HG03066 (cell line): ENCODE data around the gene C11orf98.
"Not testable (repeated sequence)": the region's sequence is repeated elsewhere in the genome, so short reads cannot be mapped to it uniquely, and the experiment has no call there.

Experiments used
- ATAC-seq: cut with Tn5 transposase; IDR thresholded peaks from one replicate; pipeline ENCODE4 v1.9.1; 2021; ENCODE audit warnings: low read depth; ENCODE audit not compliant: unreplicated experiment

The C11orf98 gene

DNA sequence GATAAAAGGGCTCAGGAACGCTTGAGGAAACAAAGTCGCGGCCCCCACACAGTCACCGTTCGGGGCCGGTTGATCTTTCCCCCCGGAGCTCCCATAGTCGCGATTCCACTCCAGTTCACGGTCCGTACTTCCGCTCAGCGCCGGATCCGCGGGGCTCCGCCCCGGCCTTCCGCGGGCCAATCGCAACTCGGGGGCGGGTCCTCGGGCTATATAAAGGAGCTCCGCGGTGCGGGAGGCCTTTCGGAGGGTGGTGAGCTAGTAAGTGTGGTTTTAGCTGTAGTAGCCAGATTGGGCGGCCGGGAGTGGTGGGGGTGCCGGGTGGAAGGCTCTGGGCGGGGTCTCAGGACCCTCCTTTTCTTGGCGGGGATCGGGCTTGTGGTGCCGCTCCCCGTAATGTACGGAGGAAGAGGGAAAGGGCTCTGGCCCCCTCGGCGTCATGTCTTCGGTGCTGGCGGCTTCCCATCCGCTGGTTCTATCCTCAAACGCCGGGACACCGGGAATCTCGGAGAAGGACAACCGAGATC, at the start of gene C11orf98, which contains the start of gene CSKMT:
TSS of gene C11orf98 (minus strand) at position 136 of the 524 bp plus-strand sequence. CDS start at position 95, 41 bp downstream.
TSS of gene CSKMT (plus strand) at position 238 of the 524 bp plus-strand sequence. CDS start 568 bp downstream, outside the sequence.
- ATAC-seq = peak; percentile 82

DNA sequence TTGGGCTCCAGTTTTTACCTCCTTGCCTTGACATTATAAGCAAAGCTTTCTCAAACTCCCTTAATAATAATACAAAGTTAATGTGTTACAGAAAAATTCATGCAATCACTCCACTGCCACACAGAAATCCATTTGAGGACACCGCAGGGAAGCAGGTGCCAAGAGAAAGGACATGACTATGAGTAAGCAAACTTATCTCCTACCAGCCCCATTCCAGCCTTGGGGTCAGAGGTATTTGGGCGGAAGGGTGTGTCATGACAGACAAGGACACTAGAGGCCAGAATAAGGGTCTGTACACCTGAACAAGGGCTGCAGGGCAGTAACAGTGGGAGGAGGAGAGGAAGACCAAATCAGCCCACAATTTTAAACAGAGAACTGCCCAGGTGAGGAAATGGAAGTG, 48.3 kb upstream of the C11orf98 start:
- ATAC-seq = no peak

DNA sequence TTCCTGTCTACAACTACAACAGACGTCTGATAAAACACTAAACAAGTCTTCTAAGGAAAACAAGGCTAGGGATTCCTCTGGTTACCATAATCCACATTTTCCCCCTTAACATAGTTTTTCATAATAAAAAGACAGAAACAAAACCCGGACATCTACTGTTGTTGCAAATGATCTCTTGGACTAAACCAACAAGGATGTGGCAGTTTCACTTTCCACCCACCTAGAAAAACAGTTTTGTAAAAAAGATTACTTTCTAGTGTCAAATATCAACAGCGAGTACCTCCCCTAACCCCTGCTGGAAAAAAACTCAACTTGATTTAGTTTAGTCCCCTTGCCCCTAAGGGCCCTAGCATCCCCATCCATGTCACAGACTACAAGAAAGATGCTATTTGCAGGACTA, 47.9 kb upstream of the C11orf98 start:
- ATAC-seq = no peak

GRCh38 chr11:62712276-62712812, 47.3 kb upstream of the C11orf98 start:
- no peak for ATAC-seq

- no peak for ATAC-seq
These were observed 45.0 kb upstream of the C11orf98 start for GRCh38 chr11:62710001-62710345.

DNA sequence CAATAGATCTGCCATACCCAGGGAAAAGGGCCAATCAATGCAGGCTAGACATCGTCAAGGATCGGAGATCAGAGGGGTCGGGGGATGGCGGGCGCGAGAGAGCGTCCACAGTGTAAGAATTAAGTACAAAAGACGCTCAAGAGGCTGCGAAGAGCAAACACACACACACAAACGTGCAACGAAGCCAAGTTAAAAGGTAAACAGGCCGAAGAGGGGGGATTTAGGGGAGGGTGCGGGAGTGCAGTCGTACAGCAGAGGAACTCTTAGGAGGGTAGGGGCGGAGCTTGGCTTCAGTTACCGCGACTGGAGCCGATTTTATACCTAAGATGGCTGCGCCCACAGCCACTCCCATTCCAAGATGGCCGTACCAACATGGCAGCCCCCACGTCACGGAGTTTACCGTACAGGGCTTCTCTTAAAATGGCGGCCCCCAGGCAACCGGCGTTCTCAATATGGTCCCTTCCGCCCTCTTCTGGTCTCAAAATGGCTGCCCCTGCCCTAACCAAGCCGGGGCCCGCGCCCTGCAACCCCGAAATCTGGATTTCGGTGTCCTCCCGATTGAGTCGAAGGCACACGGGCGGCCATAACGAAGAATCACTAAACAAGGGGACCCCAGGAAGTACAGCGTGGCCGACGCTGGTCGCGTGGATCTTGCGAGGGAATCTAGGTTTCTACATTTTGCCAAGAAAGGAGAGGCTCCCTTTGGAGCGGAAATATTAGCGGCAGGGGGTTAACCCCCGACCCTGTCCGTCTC, 44.4 kb upstream of the C11orf98 start:
- peak; percentile 80 for ATAC-seq

DNA sequence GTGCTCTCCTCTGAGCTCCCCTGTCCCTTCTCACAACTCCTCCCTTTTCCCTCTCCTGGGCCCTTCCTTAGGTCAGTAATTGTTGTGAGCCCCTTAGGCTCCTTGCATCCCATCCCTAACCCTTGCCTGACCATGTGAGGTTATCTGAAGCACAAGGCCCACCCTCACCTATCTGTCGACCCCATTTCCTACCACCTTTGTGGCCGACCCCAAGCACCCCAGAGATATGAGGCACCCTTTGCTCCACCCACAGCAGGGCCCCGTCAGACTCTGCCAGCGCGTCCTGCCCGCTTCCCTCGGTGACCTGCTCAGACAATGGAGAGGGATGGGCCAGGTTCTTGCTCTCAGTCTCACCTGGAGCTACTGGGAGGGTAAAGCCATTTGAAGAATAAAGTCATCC, 43.8 kb upstream of the C11orf98 start:
- ATAC-seq = no peak

GRCh38 chr11:62708392-62708791, 43.4 kb upstream of the C11orf98 start:
- ATAC-seq = no peak

DNA sequence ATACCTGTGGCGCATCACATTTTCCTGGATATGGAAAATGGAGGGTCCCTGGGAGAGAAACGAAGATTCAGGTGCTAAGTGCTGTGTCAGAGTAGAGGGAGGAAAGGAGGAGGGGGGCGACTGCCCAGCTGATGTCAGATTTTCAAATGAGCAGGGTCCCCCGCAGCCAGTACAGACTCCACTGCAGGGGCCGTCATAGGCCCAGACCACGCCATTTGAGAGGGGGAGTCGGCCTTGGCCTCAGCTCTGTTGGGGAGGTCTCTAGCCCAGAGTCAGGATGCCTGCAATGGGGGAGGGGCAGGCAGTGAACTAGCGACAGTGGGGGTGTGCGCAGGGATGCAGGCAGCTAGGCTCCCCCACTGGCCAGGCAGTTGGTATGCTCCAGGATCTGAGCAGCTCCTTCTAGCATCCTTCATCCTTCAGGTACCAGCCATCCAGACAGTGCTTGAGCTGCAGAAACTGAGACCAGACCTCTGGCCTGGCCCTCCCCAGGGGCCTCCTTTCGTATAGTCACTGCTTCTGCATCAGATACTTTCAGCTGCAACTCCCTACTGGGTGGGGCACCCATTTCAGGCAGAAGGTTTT, 42.4 kb upstream of the C11orf98 start, which contains the start of the genes BSCL2 and GNG3:
TSS of gene BSCL2 (minus strand) at position 148 of the 585 bp plus-strand sequence. CDS start 229 bp downstream, outside the sequence.
TSS of gene GNG3 (plus strand) at position 400 of the 585 bp plus-strand sequence. CDS start 620 bp downstream, outside the sequence.
- no peak for ATAC-seq

GRCh38 chr11:62706850-62707247, 41.8 kb upstream of the C11orf98 start:
- no peak for ATAC-seq

DNA sequence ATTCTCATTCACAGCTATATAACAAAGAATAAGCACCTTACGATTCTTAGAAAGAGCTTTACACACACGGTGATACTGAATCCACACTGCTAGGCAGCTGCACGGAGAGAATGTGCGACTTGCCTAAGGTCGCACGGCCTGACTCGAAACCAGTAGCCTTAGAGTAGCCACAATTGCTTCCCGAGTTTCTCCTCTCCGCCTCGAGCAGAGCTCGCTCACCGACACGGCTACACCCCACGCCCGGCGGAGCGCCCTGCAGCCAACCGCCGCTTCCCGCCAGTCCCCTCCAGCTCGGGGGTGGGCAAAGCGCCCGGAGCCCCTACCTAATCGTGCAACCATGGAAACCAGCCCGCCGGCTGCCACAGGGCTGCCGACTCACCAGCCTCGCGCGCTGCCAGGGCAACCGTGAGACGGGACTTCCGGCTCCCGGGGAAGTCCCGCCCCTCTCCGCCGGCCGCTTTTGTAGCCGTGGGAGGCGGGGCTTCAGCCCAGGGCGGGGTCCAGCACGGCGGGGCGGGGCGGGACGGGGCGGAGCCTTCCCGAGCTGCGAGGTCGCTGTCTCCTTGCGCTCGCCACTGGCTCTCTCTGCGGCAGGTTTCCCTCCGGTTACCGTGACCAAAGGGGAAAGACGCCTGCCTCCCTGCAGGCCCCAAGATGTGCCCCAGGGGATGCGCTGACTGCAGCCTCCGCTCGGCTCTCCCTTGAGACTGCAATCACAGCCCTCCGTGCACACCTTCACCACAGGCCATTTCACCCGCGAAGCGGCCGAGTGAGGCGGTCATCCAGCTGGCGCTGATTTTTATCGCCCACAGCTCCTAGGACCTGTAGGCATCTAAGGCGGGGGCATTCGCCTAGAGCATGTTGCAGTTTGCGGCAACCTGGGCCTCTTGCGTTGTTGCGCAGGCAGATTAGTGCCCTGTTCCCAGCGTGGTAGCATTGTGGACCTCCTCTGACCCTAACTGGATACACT, 41.2 kb upstream of the C11orf98 start:
- ATAC-seq = peak; percentile 54

- ATAC-seq = no peak
These were observed 40.4 kb upstream of the C11orf98 start for GRCh38 chr11:62705413-62705812.

DNA sequence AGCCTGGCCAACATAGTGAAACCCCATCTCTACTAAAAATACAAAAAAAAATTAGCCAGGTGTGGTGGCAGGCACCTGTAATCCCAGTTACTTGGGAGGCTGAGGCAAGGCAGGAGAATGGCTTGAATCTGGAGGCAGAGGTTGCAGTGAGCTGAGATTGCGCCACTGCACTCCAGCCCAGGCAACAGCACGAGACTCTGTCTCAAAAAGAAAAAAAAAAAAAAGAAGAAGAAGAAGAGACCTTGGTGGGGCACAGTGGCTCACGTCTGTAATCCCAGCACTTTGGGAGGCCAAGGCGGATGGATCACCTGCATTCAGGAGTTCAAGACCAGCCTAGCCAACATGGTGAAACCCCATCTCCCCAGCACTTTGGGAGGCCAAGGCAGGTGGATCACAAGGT, 38.9 kb upstream of the C11orf98 start:
- ATAC-seq = not testable (repeated sequence)

GRCh38 chr11:62702246-62702645, 37.2 kb upstream of the C11orf98 start:
- ATAC-seq = no peak

- ATAC-seq = no peak
These were observed 29.6 kb upstream of the C11orf98 start for GRCh38 chr11:62694455-62695167.

GRCh38 chr11:62693624-62694023, 28.6 kb upstream of the C11orf98 start:
- ATAC-seq = not testable (repeated sequence)

DNA sequence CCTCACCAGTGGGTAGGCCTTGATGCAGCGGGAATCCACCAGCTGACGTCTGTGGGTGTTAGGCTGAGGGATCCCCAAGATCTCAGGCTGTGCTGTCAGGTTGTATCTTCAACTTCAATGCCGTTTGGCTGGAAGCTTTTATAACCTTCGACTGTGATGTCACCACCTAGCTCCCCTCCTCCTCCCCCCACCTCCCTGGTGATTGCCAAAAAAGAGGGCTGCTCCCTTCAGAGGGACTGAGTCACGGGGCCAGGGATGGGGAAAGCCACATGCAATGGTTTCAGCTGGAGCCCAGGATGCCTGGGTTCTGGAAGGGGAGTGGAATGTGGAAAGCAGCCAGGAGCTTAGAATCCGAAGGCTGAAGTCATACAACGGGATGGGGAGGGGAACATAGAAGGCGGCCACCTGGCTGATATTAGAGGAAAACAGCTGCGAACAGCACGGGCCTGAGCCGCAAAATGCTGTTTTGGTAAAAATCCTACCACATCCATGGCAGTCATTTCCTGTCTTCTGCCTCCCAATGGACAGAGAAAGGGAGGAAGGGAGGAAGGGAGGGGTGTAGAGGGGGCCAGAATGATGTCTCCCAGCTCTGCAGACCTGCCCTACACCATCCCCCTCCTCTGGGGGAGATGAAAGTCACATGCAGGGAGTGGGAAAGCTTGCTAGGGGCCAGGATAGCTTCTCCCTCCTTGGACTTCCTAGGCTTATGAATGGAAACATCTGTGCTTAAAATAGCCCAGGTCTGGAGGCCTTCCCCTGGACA, 24.6 kb upstream of the C11orf98 start, which contains the start of gene LRRN4CL:
TSS of gene LRRN4CL (minus strand) at position 110 of the 763 bp plus-strand sequence. CDS start 1,022 bp downstream, outside the sequence.
- ATAC-seq = no peak

DNA sequence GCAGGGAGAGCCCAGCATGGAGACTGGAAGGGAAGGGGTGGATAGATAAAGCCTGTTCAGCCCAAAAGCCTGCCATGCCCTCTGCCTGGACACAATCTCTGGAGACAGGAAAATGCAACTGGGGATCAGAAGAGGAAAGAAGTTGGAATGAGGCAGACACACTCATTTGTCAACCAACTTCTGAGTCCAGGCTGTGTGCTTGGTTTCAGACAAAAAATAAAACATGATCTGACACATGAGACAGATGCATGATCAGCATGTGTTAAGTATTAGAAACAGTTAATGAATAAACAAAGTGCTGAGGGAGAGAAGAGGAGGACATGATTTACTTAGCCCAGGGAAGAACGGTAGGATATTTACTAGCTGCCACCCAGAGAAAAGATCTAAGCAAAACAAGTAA, 23.5 kb upstream of the C11orf98 start:
- no peak for ATAC-seq
